OCI-LY3 (cell line): ENCODE results near the gene FUZ.

Source experiments
- H2AFZ ChIP-seq: fragments of 200-600, 300-600 bp; shearing (Covaris generic); 2 replicates; pipeline ENCODE4 v1.6.0; 2014; ENCODE audit warnings: antibody characterized with exemption, low read depth, low read length
- H3K27ac ChIP-seq: fragments of 200-600, 300-600 bp; sonication (generic); 2 replicates; pipeline ENCODE4 v1.5.1; 2014; ENCODE audit warnings: mild to moderate bottlenecking, low read length, moderate library complexity, mixed read lengths
- H3K27me3 ChIP-seq: fragments of 200-600, 300-600 bp; sonication (generic); 2 replicates; pipeline ENCODE4 v1.6.1; 2014; ENCODE audit warnings: low read depth, low read length, mixed read lengths
- H3K36me3 ChIP-seq: fragments of 200-600, 300-600 bp; sonication (generic); replicated peaks from 2 replicates; pipeline ENCODE3; 2014; ENCODE audit warnings: low read depth, low read length, mixed read lengths
- H3K4me1 ChIP-seq: fragments of 300-600, 200-600 bp; sonication (generic); 2 replicates; pipeline ENCODE4 v1.6.1; 2014; ENCODE audit warnings: low read length, mixed read lengths
- H3K4me2 ChIP-seq: fragments of 200-600, 300-600 bp; sonication (generic); 2 replicates; pipeline ENCODE4 v1.6.1; 2014; ENCODE audit warnings: low read length, mixed read lengths
- H3K4me3 ChIP-seq: fragments of 300-600, 200-600 bp; sonication (generic); 2 replicates; pipeline ENCODE4 v1.5.1; 2014; ENCODE audit warnings: antibody characterized with exemption, mild to moderate bottlenecking, low read length, moderate library complexity
- H3K79me2 ChIP-seq: fragments of 300-600, 200-600 bp; shearing (Covaris generic); 2 replicates; pipeline ENCODE4 v1.6.1; 2014; ENCODE audit warnings: mild to moderate bottlenecking, low read length, mixed read lengths
- H3K9ac ChIP-seq: fragments of 300-600, 200-600 bp; shearing (Covaris generic); 2 replicates; pipeline ENCODE4 v1.6.0; 2014; ENCODE audit warnings: mild to moderate bottlenecking, low read length, moderate library complexity
- H3K9me3 ChIP-seq: fragments of 200-600, 300-600 bp; shearing (Covaris generic); 2 replicates; pipeline ENCODE4 v1.6.1; 2014; ENCODE audit warnings: low read length, mixed read lengths; ENCODE audit not compliant: insufficient read depth
- H4K20me1 ChIP-seq: fragments of 200-600, 300-600 bp; sonication (generic); 2 replicates; pipeline ENCODE4 v1.6.1; 2016; ENCODE audit warnings: low read length, mixed read lengths; ENCODE audit not compliant: insufficient read depth
- CTCF ChIP-seq: fragments of 200-600, 300-600 bp; sonication (generic); IDR thresholded peaks from 2 replicates; pipeline ENCODE4 v1.5.1; 2014; ENCODE audit warnings: antibody characterized with exemption, low read length, low read depth
- EZH2phosphoT487 ChIP-seq: fragments of 200-600 bp; shearing (Covaris generic); IDR thresholded peaks from 2 replicates; pipeline ENCODE4 v1.6.1; 2018; ENCODE audit warnings: antibody characterized with exemption, mixed run types, low read depth

The FUZ gene

GRCh38 chr19:49831592-49831991 is 18.5 kb upstream of the FUZ start:
- H3K36me3 ChIP-seq, result peaks cover 51% of the 10 kb centered on the region
- no peak overlapping the region for H2AFZ ChIP-seq
- H3K4me2 ChIP-seq, result no peak overlapping the region
- no peaks in the 10 kb centered on the region for H3K4me1 ChIP-seq
- H3K9me3 ChIP-seq, result no peaks in the 10 kb centered on the region
- H4K20me1 ChIP-seq, result peaks cover 23% of the 10 kb centered on the region
- TF ChIP-seq EZH2phosphoT487 (no peak), CTCF (no peak)
- no peaks in the 10 kb centered on the region for H3K27me3 ChIP-seq
- H3K79me2 ChIP-seq, result peaks cover 7% of the 10 kb centered on the region; the same call in 1 of the 2 replicates
- H3K9ac ChIP-seq, result no peak overlapping the region
- H3K27ac ChIP-seq, result no peak overlapping the region
- no peak overlapping the region for H3K4me3 ChIP-seq

- Histone ChIP-seq H3K27ac (no peak overlapping the region), H3K9me3 (no peaks in the 10 kb centered on the region), H3K4me3 (no peak overlapping the region), H3K9ac (no peak overlapping the region), H3K4me1 (no peaks in the 10 kb centered on the region), H2AFZ (no peak overlapping the region), H3K36me3 (peaks cover 44% of the 10 kb centered on the region), H3K79me2 (peaks cover 11% of the 10 kb centered on the region; the same call in 1 of the 2 replicates), H3K4me2 (no peak overlapping the region), H3K27me3 (no peaks in the 10 kb centered on the region), H4K20me1 (peaks cover 26% of the 10 kb centered on the region)
- no peak for TF ChIP-seq EZH2phosphoT487
- no peak for TF ChIP-seq CTCF
These were observed 17.7 kb upstream of the FUZ start for GRCh38 chr19:49830766-49831165.

- Histone ChIP-seq H4K20me1 (peaks cover 29% of the 10 kb centered on the region), H3K4me2 (no peak overlapping the region), H3K36me3 (peaks cover 40% of the 10 kb centered on the region), H3K4me3 (no peak overlapping the region), H3K79me2 (peaks cover 20% of the 10 kb centered on the region; the same call in 1 of the 2 replicates), H3K27ac (no peak overlapping the region), H3K9ac (no peak overlapping the region), H3K27me3 (no peaks in the 10 kb centered on the region), H3K9me3 (no peaks in the 10 kb centered on the region), H3K4me1 (no peaks in the 10 kb centered on the region), H2AFZ (no peak overlapping the region)
- TF ChIP-seq CTCF (no peak), EZH2phosphoT487 (no peak)
These were observed 16.6 kb upstream of the FUZ start for GRCh38 chr19:49829721-49830120.

- peaks cover 32% of the 10 kb centered on the region for H4K20me1 ChIP-seq
- H3K36me3 ChIP-seq, result peaks cover 37% of the 10 kb centered on the region
- peaks cover 23% of the 10 kb centered on the region for H3K79me2 ChIP-seq
- no peak overlapping the region for H3K27ac ChIP-seq
- H3K9me3 ChIP-seq, result no peaks in the 10 kb centered on the region
- H3K9ac ChIP-seq, result no peak overlapping the region
- H3K4me1 ChIP-seq, result no peaks in the 10 kb centered on the region
- no peak overlapping the region for H2AFZ ChIP-seq
- H3K27me3 ChIP-seq, result no peaks in the 10 kb centered on the region
- H3K4me3 ChIP-seq, result no peak overlapping the region
- no peak for TF ChIP-seq EZH2phosphoT487
- TF ChIP-seq CTCF, result no peak
- no peak overlapping the region for H3K4me2 ChIP-seq
These were observed 16.1 kb upstream of the FUZ start for GRCh38 chr19:49829200-49829599.
